HG03521 (cell line): ENCODE data around the gene UPK2.

ENCODE experiments used
- ATAC-seq: cut with Tn5 transposase; IDR thresholded peaks from one replicate; pipeline ENCODE4 v1.9.1; 2021; ENCODE audit warnings: mild to moderate bottlenecking, moderate library complexity; ENCODE audit not compliant: unreplicated experiment

UPK2 gene

GRCh38 chr11:118956094-118956846 is at the start of gene UPK2:
Gene UPK2 (plus strand): TSS chr11:118956298. CDS start chr11:118956351, 53 bp downstream.
- ATAC-seq: peak; percentile 61

DNA sequence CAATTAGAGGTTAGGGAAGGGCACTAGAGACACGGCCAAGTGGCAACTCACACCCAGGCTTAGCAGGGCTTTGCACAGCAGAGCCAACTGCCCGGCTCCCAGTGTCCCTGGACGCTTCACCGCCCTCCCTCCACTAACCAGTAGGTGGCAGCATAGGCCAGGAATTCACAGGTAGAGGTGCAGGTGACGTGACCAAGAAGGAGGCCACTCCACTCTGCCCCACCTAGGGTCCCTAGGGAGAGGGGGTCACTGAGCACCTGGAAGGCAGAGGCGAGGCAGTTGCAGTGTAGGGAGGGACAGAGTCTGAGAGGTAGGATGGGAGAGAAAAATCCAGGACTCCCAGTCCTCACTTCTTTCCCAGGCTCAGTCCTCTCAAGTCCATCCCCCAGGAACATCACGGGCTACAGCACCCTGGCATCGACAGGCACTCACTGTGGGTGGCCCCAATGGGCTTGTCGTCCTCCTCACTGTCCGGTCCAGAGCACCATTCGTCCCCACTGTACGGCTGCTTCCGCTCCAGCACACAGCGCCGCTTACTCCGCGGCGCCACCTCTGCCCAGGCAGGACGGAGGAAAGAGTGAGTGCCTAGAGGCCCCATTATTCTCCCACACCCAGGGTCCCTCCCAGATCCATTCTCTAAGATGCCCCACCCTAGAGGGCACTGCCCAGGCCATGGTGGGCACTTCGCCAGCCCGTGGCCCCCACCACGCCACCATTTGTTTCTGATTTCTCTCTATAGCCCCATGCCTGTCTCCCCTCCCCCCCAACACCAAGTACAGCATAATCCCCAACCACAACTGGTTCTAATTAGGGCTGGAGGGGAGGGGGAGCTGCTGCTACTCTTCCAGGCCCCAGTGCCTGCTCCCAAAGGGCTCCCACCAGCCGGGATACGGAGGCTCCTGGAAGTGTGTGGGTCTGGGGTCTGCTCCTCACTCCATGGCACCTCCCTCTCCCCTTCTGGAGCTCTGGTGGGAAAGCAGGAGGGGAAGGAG is 48.8 kb upstream of the UPK2 start:
- no peak for ATAC-seq

DNA sequence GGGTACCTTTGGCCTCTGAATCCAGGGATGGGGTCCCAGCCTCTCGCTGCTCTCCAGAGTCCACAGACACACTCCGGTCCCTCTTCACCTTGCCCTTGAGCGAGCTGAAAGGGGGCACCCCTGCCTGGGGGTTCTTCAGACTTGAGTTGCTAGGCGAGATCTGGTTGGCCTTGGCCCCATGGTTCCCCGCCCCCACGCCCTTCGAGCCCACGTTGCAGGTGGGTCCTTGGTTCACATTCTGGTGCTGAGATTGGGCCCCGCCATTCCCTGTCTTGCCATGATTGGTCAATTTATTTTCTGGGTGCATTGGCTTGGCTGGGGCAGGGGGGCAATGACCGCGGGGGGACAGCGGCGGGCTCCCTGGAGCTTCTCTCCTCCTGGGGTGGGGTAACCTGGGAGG is 47.8 kb upstream of the UPK2 start:
- no peak for ATAC-seq

GRCh38 chr11:118908901-118909618 is 47.0 kb upstream of the UPK2 start:
- ATAC-seq: no peak

DNA sequence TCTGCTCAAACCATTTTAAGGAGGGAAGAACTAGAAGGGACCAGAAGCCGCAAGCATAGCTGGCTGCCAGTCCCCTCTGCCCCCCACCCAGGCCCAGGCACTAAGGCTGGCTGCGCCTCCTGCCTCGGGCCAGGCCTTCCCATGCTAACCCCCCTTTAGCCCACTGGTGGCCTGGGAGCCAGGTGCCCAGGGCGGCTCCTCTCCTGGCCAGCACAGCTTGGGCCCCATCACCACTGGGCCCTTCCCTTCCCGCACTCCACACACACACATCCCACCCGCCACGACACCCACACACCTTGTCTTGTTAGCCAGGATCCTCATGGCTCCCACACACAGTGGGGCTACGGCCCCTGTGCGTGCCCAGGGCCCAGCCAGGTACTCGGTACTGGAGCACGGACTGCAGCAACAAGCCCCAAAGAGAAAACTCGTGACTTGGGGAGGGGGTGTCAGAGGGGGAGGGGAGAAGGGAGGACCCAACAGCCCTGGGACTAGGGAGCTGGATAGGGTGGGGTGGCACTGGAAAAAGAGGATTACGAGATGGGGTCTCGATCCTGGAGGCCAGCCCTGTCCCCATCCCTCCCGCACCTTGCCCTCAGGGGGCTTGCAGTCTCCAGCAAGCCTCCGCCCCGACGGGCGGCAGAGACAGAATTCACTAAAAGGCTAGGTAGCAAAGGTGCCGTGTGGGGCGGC is 46.3 kb upstream of the UPK2 start:
- no peak for ATAC-seq

GRCh38 chr11:118910309-118911112 is 45.6 kb upstream of the UPK2 start:
- no peak for ATAC-seq

GRCh38 chr11:118911113-118911879 is 44.8 kb upstream of the UPK2 start:
- no peak for ATAC-seq

GRCh38 chr11:118911880-118912741 is 44.0 kb upstream of the UPK2 start:
- no peak for ATAC-seq

DNA sequence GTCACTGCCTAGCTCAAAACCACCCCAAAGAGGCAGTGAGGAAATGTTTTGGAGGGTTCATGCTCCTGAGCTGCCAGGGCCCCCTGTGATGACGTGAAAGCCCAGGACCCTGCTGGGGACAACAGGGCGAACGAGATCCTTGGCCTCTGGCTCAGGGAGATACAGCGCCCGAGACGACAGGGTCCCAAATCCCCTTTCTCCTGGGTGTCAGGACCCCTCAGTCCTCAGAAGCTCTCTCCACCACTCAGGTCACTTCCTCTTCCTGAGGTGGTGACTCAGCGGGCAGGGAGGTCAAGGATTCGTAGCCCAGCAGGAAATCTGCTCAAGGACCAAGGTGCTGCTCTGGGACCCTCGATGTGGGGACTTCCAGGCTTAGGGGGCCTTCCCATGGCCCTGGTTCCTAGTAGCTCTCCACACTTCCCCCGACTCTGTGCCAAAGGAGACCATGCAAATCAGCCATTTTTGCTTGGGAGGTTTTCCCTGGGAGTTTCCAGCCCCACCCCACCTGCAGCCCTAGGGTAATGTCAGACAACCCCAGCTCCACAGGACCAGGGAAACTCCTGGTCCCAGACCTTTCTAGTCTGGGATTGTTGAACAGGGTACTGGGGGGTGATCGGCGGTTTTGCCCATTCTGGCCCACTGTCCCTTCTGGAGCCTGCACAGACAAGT is 43.2 kb upstream of the UPK2 start:
- ATAC-seq: no peak

DNA sequence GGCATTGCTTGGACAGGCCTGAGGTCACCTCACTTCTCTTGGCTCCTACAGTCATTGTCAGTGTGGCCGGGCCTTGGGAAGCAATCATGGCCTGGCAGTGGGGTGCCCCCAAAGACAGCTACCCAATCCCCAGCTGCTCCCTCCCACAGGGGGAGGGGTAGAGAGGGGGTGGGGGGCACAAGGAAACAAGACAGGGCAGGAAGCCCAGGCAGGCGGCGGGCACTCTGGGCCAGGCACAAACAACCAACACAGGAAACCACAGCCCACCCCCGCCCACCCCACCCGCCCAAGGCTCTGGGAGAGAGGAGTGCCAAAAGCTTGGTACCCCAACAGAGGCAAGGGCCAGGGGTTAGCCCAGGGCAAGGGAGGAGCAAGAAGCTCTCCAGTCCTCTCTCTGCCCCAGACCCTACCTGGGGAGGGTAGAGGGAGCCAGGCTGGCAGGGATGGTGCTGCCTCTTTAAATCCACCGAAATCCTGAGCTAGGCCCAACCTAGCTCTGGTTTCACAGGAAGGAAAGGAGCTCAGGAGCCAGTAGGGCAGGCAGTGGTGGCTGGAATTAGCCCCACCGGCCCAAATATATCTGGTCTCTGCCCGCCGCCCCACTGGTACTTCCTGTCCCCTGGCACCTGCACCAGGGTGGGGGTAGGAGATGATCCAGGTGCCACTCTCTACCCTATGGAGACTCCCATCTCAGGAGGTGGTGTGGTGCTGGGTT is 42.5 kb upstream of the UPK2 start:
- no peak for ATAC-seq

GRCh38 chr11:118914178-118914918 is 41.8 kb upstream of the UPK2 start:
- no peak for ATAC-seq

GRCh38 chr11:118914987-118915386 is 41.1 kb upstream of the UPK2 start:
- no peak for ATAC-seq

DNA sequence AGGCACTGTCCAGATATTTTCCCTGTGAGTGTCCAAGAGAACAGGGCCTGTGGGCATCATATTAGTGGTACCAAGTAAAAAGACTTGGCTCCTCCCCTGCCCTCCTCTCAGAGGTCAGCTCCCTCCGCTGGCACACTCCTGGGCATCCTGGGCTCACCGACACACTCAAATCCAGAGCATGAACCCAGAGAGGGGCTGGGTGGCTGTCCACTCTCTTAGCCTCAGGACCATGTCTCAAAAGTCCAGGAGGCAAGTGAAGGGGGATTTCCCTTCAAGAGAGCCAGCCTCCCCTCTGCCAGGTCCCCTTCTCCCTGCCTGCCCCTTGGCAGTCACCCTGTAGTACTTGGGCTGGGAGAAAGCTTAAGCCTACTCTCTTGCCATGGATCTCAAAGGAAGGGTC is 40.7 kb upstream of the UPK2 start:
- no peak for ATAC-seq

DNA sequence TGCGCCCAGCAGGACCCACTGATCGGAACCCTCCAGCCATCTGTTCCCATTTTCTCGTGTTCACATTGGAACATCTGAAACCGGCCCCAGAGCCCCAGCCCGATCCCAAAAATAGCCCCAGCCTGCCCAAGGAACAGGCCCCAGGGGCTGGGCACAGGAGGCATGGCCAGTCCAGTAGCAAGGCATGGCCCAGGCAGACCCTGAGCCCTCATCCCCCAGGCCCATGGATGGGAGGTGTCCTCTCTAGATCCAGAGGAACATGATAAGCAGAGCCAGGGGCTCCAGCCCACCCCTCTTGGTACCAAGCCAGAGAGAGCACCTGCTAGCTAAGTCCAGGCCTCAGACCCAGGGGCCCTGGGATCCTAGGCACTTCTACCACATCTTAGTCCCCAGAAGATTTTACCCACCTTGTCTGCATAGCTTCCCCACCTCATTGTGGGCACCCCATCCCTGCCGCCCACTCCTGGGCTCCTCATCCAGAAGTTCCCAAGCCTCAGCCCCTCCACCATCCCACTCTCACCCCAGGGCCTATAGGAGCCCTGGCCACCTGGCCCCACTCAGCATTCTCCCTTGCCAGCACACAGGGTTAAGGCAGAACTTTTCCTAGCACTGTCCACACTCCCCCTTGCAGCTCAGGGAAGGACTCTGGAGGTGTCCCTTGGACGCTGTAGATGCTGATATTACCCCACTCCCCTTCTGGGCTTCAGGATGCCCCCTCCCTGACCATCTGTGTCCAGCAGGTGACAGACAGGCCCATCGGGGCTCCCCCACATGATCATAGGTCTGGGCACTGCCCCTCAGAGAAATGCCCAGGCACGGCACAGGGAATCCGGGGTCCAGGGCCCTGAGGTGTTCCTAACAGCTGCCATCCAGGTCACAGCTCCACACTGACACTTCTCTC is 39.9 kb upstream of the UPK2 start:
- no peak for ATAC-seq

GRCh38 chr11:118916842-118917388 is 39.2 kb upstream of the UPK2 start:
- ATAC-seq: no peak
